ENCODE data around the gene MAP2K6. TPM values are rescaled to one million over a fixed set of nuclear protein-coding genes. Genes with fewer than 3 reads are reported as not detected.

The MAP2K6 gene
- total RNA-seq, 1 experiment from 2014 or later = 17.7 TPM

DNA sequence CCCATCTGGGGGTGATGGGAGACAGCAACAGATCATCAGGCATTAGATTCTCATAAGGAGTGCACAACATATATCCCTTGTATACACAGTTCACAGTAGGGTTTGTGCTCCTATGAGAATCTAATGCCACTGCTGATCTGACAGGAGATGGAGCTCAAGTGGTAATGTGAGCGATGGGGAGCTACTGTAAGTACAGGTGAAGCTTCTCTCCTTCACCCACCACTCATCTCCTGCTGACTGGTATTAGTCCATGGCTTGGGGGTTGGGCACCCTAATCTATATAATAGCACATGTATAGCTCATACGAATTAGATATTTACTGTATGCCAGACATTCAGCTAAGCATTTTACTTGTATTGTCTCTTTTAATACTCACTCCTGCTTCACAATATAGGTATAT lies 101.7 kb downstream of the MAP2K6 start:
- H2BK12ac ChIP-seq (ENCODE audit: insufficient read length, low read depth, low read length) = no peak overlapping the region
- no peak for DNase-seq
- H4K91ac ChIP-seq (ENCODE audit: insufficient read length, low read depth, low read length) = no peak overlapping the region
- H3K9ac ChIP-seq (ENCODE audit: extremely low read depth, insufficient read length, low read length) = no peak overlapping the region
- no peak overlapping the region for H3K18ac ChIP-seq (ENCODE audit: insufficient read length, low read depth, low read length)
- H3K27me3 ChIP-seq (ENCODE audit: insufficient read depth, low read length) = no peaks in the 10 kb centered on the region
- no peak overlapping the region for H3K4ac ChIP-seq (ENCODE audit: low read depth, low read length)
- H3K14ac ChIP-seq (ENCODE audit: insufficient read depth, low read length) = no peak overlapping the region
- no peak overlapping the region for H4K5ac ChIP-seq (ENCODE audit: insufficient read length, low read depth, low read length)
- no peak overlapping the region for H3K27ac ChIP-seq (ENCODE audit: insufficient read length, low read depth, low read length)
- no peaks in the 10 kb centered on the region for H3K23me2 ChIP-seq (ENCODE audit: insufficient read length, low read depth, low read length, poor library complexity, severe bottlenecking)
- H3K27ac Mint-ChIP-seq = no peak overlapping the region
- TF ChIP-seq CTCF (conservative IDR thresholded peaks at IDR 0.05) = no peak
- H2BK15ac ChIP-seq (ENCODE audit: low read depth, low read length) = no peak overlapping the region
- H3K4me1 ChIP-seq (ENCODE audit: insufficient read depth, low read length) = no peaks in the 10 kb centered on the region
- H3K9me3 ChIP-seq (ENCODE audit: control insufficient read depth, low read depth, low read length) = no peaks in the 10 kb centered on the region
- no peak overlapping the region for H2BK120ac ChIP-seq (ENCODE audit: low read depth, low read length, poor library complexity, severe bottlenecking)
- no peaks in the 10 kb centered on the region for H3K79me2 ChIP-seq (ENCODE audit: insufficient read depth, low read length)
- H4K20me1 ChIP-seq (ENCODE audit: control insufficient read depth, insufficient read depth, insufficient read length) = no peaks in the 10 kb centered on the region
- H3K23ac ChIP-seq (ENCODE audit: insufficient read length, low read depth, low read length) = no peak overlapping the region
- no peak overlapping the region for H4K8ac ChIP-seq (replicated peaks; ENCODE audit: insufficient read length, low read depth, low read length)
- no CpG with 5 or more reads among the region's 2 CpGs for WGBS (ENCODE audit: extremely low coverage, insufficient read length, low lambda C conversion rate)
- H2AFZ ChIP-seq (ENCODE audit: low read length) = no peak overlapping the region
- H3K36me3 Mint-ChIP-seq (ENCODE audit: insufficient read depth in 1 of 3, low read depth in 3 of 3) = peaks cover 28 to 46% (median 44%) of the 10 kb centered on the region in 3 experiments
- no peaks in the 10 kb centered on the region for H3K79me1 ChIP-seq (ENCODE audit: insufficient read depth, low read depth, low read length, poor library complexity, severe bottlenecking)
- H3K9me3 Mint-ChIP-seq = peaks cover 6 to 8% of the 10 kb centered on the region in 2 experiments; a peak in 2 of 5 replicates
- no peak overlapping the region for H3K56ac ChIP-seq (ENCODE audit: insufficient read length, low read depth, low read length)
- no peak overlapping the region for H2AK5ac ChIP-seq (ENCODE audit: insufficient read length, low read length)
- H3K4me3 Mint-ChIP-seq = no peak overlapping the region
- H3T11ph ChIP-seq (ENCODE audit: low read length) = no peak overlapping the region
- H2BK5ac ChIP-seq (ENCODE audit: insufficient read length, low read length) = no peak overlapping the region
- no peaks in the 10 kb centered on the region for H3K27me3 Mint-ChIP-seq (ENCODE audit: low read depth)
- H3K4me2 ChIP-seq (ENCODE audit: insufficient read depth, insufficient read length, low read length) = no peak overlapping the region
- no peak overlapping the region for H2BK20ac ChIP-seq (ENCODE audit: low read depth, low read length, poor library complexity, severe bottlenecking)
- H3K4me1 Mint-ChIP-seq = peaks cover 8 to 17% of the 10 kb centered on the region in 2 experiments
